Measurements from ENCODE around the gene PSORS1C1.

GRCh38 chr6:31103136-31103535 lies 11.5 kb upstream of the PSORS1C1 start:
- TF ChIP-seq CTCF (IDR thresholded peaks at IDR 0.05; ENCODE audit: insufficient read depth, low read length), result no peak
- TF ChIP-seq POLR2AphosphoS5 (IDR thresholded peaks at IDR 0.05; ENCODE audit: low read depth), result no peak

Data from HL-60 (cell line).